Measurements from ENCODE around the gene TNIP1.

Gene TNIP1

GRCh38 chr5:151034422-151035379, 46.1 kb downstream of the TNIP1 start:
- no peak for DNase-seq
- Histone ChIP-seq H3K9me3 (ENCODE audit: control insufficient read depth, low read length) (no peaks in the 10 kb centered on the region), H3K4me1 (ENCODE audit: control insufficient read depth, insufficient read depth, low read length, poor library complexity, severe bottlenecking) (no peaks in the 10 kb centered on the region), H3K4me3 (ENCODE audit: insufficient read depth, low read depth, low read length, poor library complexity, severe bottlenecking) (no peak overlapping the region), H3K27me3 (replicated peaks; ENCODE audit: control insufficient read depth, insufficient read depth, low read length, poor library complexity, severe bottlenecking) (no peaks in the 10 kb centered on the region), H3K36me3 (ENCODE audit: control insufficient read depth, insufficient read depth, low read length) (peaks cover 100% of the 10 kb centered on the region), H3K27ac (ENCODE audit: insufficient read depth, low read length, poor library complexity, severe bottlenecking) (no peak overlapping the region)

- no peak overlapping the region for H3K4me3 ChIP-seq (ENCODE audit: insufficient read depth, low read depth, low read length, poor library complexity, severe bottlenecking)
- H3K4me1 ChIP-seq (ENCODE audit: control insufficient read depth, insufficient read depth, low read length, poor library complexity, severe bottlenecking) = no peaks in the 10 kb centered on the region
- no peaks in the 10 kb centered on the region for H3K9me3 ChIP-seq (ENCODE audit: control insufficient read depth, low read length)
- H3K27ac ChIP-seq (ENCODE audit: insufficient read depth, low read length, poor library complexity, severe bottlenecking) = no peak overlapping the region
- no peaks in the 10 kb centered on the region for H3K27me3 ChIP-seq (replicated peaks; ENCODE audit: control insufficient read depth, insufficient read depth, low read length, poor library complexity, severe bottlenecking)
- H3K36me3 ChIP-seq (ENCODE audit: control insufficient read depth, insufficient read depth, low read length) = peaks cover 100% of the 10 kb centered on the region
- DNase-seq = no peak
Observed at GRCh38 chr5:151033217-151033934, 47.5 kb downstream of the TNIP1 start.

GRCh38 chr5:151031554-151031953, 49.3 kb downstream of the TNIP1 start:
- no peak for DNase-seq
- Histone ChIP-seq H3K36me3 (ENCODE audit: control insufficient read depth, insufficient read depth, low read length) (peaks cover 93% of the 10 kb centered on the region), H3K9me3 (ENCODE audit: control insufficient read depth, low read length) (no peaks in the 10 kb centered on the region), H3K27ac (ENCODE audit: insufficient read depth, low read length, poor library complexity, severe bottlenecking) (no peak overlapping the region), H3K4me1 (ENCODE audit: control insufficient read depth, insufficient read depth, low read length, poor library complexity, severe bottlenecking) (no peaks in the 10 kb centered on the region), H3K4me3 (ENCODE audit: insufficient read depth, low read depth, low read length, poor library complexity, severe bottlenecking) (no peak overlapping the region), H3K27me3 (replicated peaks; ENCODE audit: control insufficient read depth, insufficient read depth, low read length, poor library complexity, severe bottlenecking) (no peaks in the 10 kb centered on the region)

- H3K9me3 ChIP-seq (ENCODE audit: control insufficient read depth, low read length) = no peaks in the 10 kb centered on the region
- H3K4me3 ChIP-seq (ENCODE audit: insufficient read depth, low read depth, low read length, poor library complexity, severe bottlenecking) = no peak overlapping the region
- no peaks in the 10 kb centered on the region for H3K27me3 ChIP-seq (replicated peaks; ENCODE audit: control insufficient read depth, insufficient read depth, low read length, poor library complexity, severe bottlenecking)
- H3K27ac ChIP-seq (ENCODE audit: insufficient read depth, low read length, poor library complexity, severe bottlenecking) = no peak overlapping the region
- H3K36me3 ChIP-seq (ENCODE audit: control insufficient read depth, insufficient read depth, low read length) = peaks cover 81% of the 10 kb centered on the region
- no peaks in the 10 kb centered on the region for H3K4me1 ChIP-seq (ENCODE audit: control insufficient read depth, insufficient read depth, low read length, poor library complexity, severe bottlenecking)
- no peak for DNase-seq
Observed at GRCh38 chr5:151030379-151030778, 50.5 kb downstream of the TNIP1 start.

GRCh38 chr5:151030056-151030336, 50.8 kb downstream of the TNIP1 start:
- Histone ChIP-seq H3K4me3 (ENCODE audit: insufficient read depth, low read depth, low read length, poor library complexity, severe bottlenecking) (no peak overlapping the region), H3K27me3 (replicated peaks; ENCODE audit: control insufficient read depth, insufficient read depth, low read length, poor library complexity, severe bottlenecking) (no peaks in the 10 kb centered on the region), H3K4me1 (ENCODE audit: control insufficient read depth, insufficient read depth, low read length, poor library complexity, severe bottlenecking) (no peaks in the 10 kb centered on the region), H3K27ac (ENCODE audit: insufficient read depth, low read length, poor library complexity, severe bottlenecking) (no peak overlapping the region), H3K36me3 (ENCODE audit: control insufficient read depth, insufficient read depth, low read length) (peaks cover 78% of the 10 kb centered on the region), H3K9me3 (ENCODE audit: control insufficient read depth, low read length) (no peaks in the 10 kb centered on the region)
- no peak for DNase-seq

GRCh38 chr5:151029179-151030055, 51.4 kb downstream of the TNIP1 start:
- no peaks in the 10 kb centered on the region for H3K9me3 ChIP-seq (ENCODE audit: control insufficient read depth, low read length)
- no peak overlapping the region for H3K4me3 ChIP-seq (ENCODE audit: insufficient read depth, low read depth, low read length, poor library complexity, severe bottlenecking)
- no peak overlapping the region for H3K27ac ChIP-seq (ENCODE audit: insufficient read depth, low read length, poor library complexity, severe bottlenecking)
- DNase-seq = no peak
- no peaks in the 10 kb centered on the region for H3K27me3 ChIP-seq (replicated peaks; ENCODE audit: control insufficient read depth, insufficient read depth, low read length, poor library complexity, severe bottlenecking)
- no peaks in the 10 kb centered on the region for H3K4me1 ChIP-seq (ENCODE audit: control insufficient read depth, insufficient read depth, low read length, poor library complexity, severe bottlenecking)
- peaks cover 72% of the 10 kb centered on the region for H3K36me3 ChIP-seq (ENCODE audit: control insufficient read depth, insufficient read depth, low read length)

GRCh38 chr5:151028717-151029116, 52.1 kb downstream of the TNIP1 start:
- peaks cover 65% of the 10 kb centered on the region for H3K36me3 ChIP-seq (ENCODE audit: control insufficient read depth, insufficient read depth, low read length)
- no peak for DNase-seq
- no peaks in the 10 kb centered on the region for H3K4me1 ChIP-seq (ENCODE audit: control insufficient read depth, insufficient read depth, low read length, poor library complexity, severe bottlenecking)
- H3K9me3 ChIP-seq (ENCODE audit: control insufficient read depth, low read length) = no peaks in the 10 kb centered on the region
- H3K4me3 ChIP-seq (ENCODE audit: insufficient read depth, low read depth, low read length, poor library complexity, severe bottlenecking) = no peak overlapping the region
- H3K27ac ChIP-seq (ENCODE audit: insufficient read depth, low read length, poor library complexity, severe bottlenecking) = no peak overlapping the region
- H3K27me3 ChIP-seq (replicated peaks; ENCODE audit: control insufficient read depth, insufficient read depth, low read length, poor library complexity, severe bottlenecking) = no peaks in the 10 kb centered on the region

- peaks cover 58% of the 10 kb centered on the region for H3K36me3 ChIP-seq (ENCODE audit: control insufficient read depth, insufficient read depth, low read length)
- no peaks in the 10 kb centered on the region for H3K27me3 ChIP-seq (replicated peaks; ENCODE audit: control insufficient read depth, insufficient read depth, low read length, poor library complexity, severe bottlenecking)
- H3K4me3 ChIP-seq (ENCODE audit: insufficient read depth, low read depth, low read length, poor library complexity, severe bottlenecking) = no peak overlapping the region
- no peaks in the 10 kb centered on the region for H3K9me3 ChIP-seq (ENCODE audit: control insufficient read depth, low read length)
- H3K4me1 ChIP-seq (ENCODE audit: control insufficient read depth, insufficient read depth, low read length, poor library complexity, severe bottlenecking) = no peaks in the 10 kb centered on the region
- no peak overlapping the region for H3K27ac ChIP-seq (ENCODE audit: insufficient read depth, low read length, poor library complexity, severe bottlenecking)
- DNase-seq = no peak
Observed at GRCh38 chr5:151027961-151028479, 52.8 kb downstream of the TNIP1 start.

- H3K9me3 ChIP-seq (ENCODE audit: control insufficient read depth, low read length) = no peaks in the 10 kb centered on the region
- H3K27me3 ChIP-seq (replicated peaks; ENCODE audit: control insufficient read depth, insufficient read depth, low read length, poor library complexity, severe bottlenecking) = no peaks in the 10 kb centered on the region
- no peak overlapping the region for H3K27ac ChIP-seq (ENCODE audit: insufficient read depth, low read length, poor library complexity, severe bottlenecking)
- peaks cover 44% of the 10 kb centered on the region for H3K36me3 ChIP-seq (ENCODE audit: control insufficient read depth, insufficient read depth, low read length)
- no peaks in the 10 kb centered on the region for H3K4me1 ChIP-seq (ENCODE audit: control insufficient read depth, insufficient read depth, low read length, poor library complexity, severe bottlenecking)
- no peak overlapping the region for H3K4me3 ChIP-seq (ENCODE audit: insufficient read depth, low read depth, low read length, poor library complexity, severe bottlenecking)
- no peak for DNase-seq
Observed at GRCh38 chr5:151026679-151027078, 54.2 kb downstream of the TNIP1 start.

All from effector memory CD4-positive, alpha-beta T cell (primary cell).